ENCODE results near the gene MLYCD.

Gene MLYCD

GRCh38 chr16:83960521-83961249, 61.8 kb downstream of the MLYCD start:
- no peak overlapping the region for H3K4me3 ChIP-seq (ENCODE audit: low read depth, low read length)
- TF ChIP-seq CTCF (conservative IDR thresholded peaks at IDR 0.05; ENCODE audit: low read depth, low read length) = no peak
- DNase-seq (ENCODE audit: low read depth) = no peak

- H3K4me3 ChIP-seq (ENCODE audit: low read depth, low read length) = no peak overlapping the region
- TF ChIP-seq CTCF (conservative IDR thresholded peaks at IDR 0.05; ENCODE audit: low read depth, low read length) = no peak
- no peak for DNase-seq (ENCODE audit: low read depth)
Observed at GRCh38 chr16:83961591-83961990, 62.7 kb downstream of the MLYCD start.

- no peak overlapping the region for H3K4me3 ChIP-seq (ENCODE audit: low read depth, low read length)
- DNase-seq (ENCODE audit: low read depth) = no peak
- no peak for TF ChIP-seq CTCF (conservative IDR thresholded peaks at IDR 0.05; ENCODE audit: low read depth, low read length)
Observed at GRCh38 chr16:83963277-83964119, 64.6 kb downstream of the MLYCD start.

GRCh38 chr16:83964684-83965443, 65.9 kb downstream of the MLYCD start:
- TF ChIP-seq CTCF (conservative IDR thresholded peaks at IDR 0.05; ENCODE audit: low read depth, low read length) = no peak
- DNase-seq (ENCODE audit: low read depth) = no peak
- H3K4me3 ChIP-seq (ENCODE audit: low read depth, low read length) = no peak overlapping the region

- no peak for TF ChIP-seq CTCF (conservative IDR thresholded peaks at IDR 0.05; ENCODE audit: low read depth, low read length)
- no peak for DNase-seq (ENCODE audit: low read depth)
- H3K4me3 ChIP-seq (ENCODE audit: low read depth, low read length) = no peak overlapping the region
Observed at GRCh38 chr16:83965444-83966152, 66.7 kb downstream of the MLYCD start.

- DNase-seq (ENCODE audit: low read depth) = no peak
- H3K4me3 ChIP-seq (ENCODE audit: low read depth, low read length) = no peak overlapping the region
- TF ChIP-seq CTCF (conservative IDR thresholded peaks at IDR 0.05; ENCODE audit: low read depth, low read length) = no peak
Observed at GRCh38 chr16:83966153-83966696, 67.3 kb downstream of the MLYCD start.

Data from choroid plexus epithelial cell (primary cell).